C1 segment of cervical spinal cord (tissue), 14 donors: ENCODE measurements around the gene ZNF436.
"Not testable (repeated sequence)": the region's sequence is repeated elsewhere in the genome, so short reads cannot be mapped to it uniquely, and the experiment has no call there.

Source experiments
- DNase-seq, 14 donors: peaks; one replicate each; lab custom pipeline; 2025; lab: John Stamatoyannopoulos, UW

The ZNF436 gene

DNA sequence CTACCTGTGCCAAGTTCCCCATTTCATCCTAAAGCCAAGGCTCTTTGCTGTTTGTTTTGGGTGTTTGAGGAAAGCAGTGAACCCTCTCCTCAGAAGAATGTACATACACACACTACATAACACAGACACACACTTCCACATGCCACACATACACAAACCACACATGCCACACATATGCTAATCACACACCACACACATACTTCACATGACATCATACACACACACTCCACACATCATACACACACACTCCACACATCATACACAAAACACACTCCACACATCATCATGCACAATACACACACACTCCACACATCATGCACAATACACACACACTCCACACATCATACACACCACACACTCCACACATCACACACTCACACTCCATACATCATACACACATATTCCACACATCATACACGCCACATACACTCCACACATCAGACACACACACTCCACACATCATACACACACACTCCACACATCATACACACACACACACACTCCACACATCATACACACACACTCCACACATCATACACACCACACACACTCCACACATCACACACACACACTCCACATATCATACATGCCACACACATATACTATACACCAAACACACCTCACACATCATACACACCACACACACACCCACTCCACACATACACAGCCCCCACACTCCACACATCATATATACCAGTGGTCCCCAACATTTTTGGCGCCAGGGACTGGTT is 22.7 kb upstream of the ZNF436 start:
- DNase-seq = no peak

GRCh38 chr1:23389837-23390321 is 20.2 kb upstream of the ZNF436 start:
- DNase-seq = no peak

GRCh38 chr1:23387494-23387893 is 17.9 kb upstream of the ZNF436 start:
- DNase-seq = no peak

DNA sequence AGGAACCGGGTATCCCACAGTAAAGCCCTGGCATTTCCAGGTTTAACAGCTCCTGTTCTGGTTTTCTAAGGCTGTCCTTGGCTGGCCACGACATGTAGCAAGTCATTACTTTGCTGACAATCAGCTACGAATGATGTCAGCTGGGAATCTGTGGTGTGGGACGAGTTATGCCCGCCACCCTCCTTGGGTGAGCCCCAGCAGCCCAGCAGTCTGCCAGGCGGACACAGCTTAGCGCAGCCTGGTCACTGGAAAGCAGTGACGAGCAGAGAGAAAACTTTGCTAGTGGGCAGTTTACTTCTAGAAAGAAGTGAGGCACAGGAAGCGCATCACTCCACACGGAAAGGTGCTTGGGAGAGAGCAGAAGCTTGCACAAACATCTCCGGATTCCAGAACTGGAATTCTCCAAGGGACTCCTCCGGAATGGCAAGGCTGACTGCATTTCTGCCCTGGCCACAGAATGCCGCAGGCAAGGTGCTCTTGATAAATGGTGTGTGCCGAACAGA is 15.5 kb upstream of the ZNF436 start:
- no peak for DNase-seq

DNA sequence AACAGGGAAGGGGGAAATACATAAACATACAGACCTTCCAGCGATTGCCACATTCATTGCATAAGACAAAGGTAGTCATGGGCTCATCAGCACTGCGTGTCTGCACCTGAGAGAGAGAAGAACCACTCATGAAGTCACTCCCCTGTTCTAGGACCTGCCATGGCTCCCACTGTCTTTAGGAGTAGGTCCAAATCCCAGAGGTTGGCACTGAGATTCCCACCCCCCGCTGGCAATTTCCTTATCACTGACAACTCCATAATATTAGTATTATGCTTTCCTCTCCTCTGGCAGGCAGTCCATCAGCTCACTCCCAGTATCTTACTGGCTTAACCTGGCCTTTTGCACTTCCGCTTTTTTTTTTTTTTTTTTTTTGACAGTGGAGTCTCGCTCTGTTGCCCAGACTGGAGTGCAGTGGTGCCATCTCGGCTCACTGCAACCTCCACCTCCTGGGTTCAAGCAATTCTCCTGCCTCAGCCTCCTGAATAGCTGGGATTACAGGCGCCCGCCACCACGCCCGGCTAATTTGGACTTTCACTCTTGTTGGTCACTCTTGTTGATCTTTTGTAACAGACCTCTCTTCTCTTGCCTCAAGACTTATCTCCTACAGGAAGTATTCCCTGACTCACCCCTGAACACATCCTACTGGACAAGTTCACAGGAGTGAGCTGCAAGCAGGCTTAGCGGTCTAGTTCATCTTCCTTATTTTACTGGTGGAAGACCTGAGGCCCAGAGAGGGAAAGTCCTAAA is 14.8 kb upstream of the ZNF436 start:
- no peak for DNase-seq

- no peak for DNase-seq
These were observed 14.1 kb upstream of the ZNF436 start for GRCh38 chr1:23383577-23384311.

- DNase-seq = no peak
These were observed 11.7 kb upstream of the ZNF436 start for GRCh38 chr1:23381233-23381885.

DNA sequence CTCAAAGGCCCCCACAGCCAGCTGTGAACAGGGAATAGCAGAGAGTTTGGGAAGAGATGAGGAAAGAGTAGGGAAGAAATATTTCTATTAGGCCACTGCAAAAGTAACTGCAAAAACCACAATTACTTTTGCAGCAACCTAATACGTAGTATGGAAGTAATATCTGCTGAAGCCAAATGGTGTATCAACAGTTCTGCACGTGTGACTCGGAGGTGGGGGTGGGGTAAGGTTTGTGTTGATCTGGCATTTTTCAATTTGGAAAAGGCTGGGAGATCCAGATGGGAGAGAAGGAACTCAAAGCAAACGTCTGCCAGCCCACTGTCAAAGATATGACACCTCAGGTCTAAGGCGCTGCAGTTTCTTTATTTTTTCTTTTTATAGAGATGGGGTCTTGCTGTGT is 11.1 kb upstream of the ZNF436 start:
- no peak for DNase-seq

DNA sequence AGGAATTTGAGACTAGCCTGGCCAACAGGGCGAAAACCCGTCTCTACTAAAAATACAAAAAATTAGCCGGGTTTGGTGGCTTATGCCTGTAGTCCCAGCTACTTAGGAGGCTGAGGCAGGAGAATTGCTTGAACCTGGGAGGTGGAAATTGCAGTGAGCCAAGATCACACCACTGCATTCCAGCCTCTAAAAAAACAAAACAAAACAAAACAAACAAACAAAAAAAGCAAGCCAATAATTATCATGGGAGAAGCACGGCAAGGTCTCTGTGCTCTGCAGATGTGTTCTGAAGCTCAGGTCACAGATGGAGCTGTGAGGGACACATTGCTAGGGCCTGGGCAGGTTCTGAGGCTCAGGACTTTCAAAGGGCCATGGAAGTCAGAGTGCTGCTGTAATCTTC is 10.6 kb upstream of the ZNF436 start:
- DNase-seq = not testable (repeated sequence)

GRCh38 chr1:23376890-23377811 is 7.5 kb upstream of the ZNF436 start:
- DNase-seq = peak in 2 of 14 donors; percentile 11 to 65

GRCh38 chr1:23374079-23374735 is 4.6 kb upstream of the ZNF436 start:
- not testable (repeated sequence) for DNase-seq

GRCh38 chr1:23371987-23372880 is 2.6 kb upstream of the ZNF436 start:
- DNase-seq = peak in 1 of 14 donors; percentile 2

- peak in 1 of 14 donors; percentile 17 for DNase-seq
These were observed 1.3 kb upstream of the ZNF436 start for GRCh38 chr1:23370709-23371584.

GRCh38 chr1:23370330-23370708 is 683 bp upstream of the ZNF436 start:
- no peak for DNase-seq

DNA sequence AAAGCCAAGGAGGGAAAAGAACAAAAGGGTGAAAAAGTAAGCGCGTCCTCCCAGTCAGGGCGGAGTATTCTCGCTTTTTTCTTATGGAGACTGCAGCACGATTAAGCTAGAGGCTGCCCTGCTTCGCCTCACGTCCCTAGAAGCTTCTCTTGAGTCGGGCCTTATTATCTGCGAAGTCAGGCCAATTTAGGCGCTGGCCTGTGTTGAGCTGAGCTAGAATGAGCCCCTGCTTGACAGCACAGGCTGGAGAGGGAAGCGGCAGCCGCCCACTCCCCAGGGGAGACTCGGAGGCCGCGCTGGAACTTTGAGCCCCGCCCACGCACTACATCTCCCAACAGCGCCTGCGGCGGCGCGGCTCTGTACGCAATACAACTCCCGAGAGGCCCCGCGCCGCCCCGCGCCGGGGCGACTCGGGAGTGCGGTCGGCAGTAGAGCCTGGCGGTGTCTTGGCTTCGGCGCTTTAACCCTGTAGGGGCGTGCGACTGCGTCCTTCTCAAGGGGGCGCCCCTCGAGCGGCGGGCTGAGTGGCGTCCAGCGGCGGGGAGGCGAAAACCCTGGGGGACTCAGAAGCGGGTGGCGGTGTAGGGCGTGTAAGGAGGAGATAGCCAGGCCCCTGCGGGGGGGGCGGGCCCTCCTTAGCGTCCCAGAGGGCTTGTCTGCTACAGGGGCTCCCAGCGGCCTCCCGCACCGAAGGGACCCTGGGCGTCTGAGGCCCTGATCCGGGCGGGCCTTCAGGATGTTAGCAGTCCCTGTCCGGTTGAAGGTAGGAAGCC is 888 bp downstream of the ZNF436 start:
- DNase-seq = peak; percentile 32 to 95 (median 84)

DNA sequence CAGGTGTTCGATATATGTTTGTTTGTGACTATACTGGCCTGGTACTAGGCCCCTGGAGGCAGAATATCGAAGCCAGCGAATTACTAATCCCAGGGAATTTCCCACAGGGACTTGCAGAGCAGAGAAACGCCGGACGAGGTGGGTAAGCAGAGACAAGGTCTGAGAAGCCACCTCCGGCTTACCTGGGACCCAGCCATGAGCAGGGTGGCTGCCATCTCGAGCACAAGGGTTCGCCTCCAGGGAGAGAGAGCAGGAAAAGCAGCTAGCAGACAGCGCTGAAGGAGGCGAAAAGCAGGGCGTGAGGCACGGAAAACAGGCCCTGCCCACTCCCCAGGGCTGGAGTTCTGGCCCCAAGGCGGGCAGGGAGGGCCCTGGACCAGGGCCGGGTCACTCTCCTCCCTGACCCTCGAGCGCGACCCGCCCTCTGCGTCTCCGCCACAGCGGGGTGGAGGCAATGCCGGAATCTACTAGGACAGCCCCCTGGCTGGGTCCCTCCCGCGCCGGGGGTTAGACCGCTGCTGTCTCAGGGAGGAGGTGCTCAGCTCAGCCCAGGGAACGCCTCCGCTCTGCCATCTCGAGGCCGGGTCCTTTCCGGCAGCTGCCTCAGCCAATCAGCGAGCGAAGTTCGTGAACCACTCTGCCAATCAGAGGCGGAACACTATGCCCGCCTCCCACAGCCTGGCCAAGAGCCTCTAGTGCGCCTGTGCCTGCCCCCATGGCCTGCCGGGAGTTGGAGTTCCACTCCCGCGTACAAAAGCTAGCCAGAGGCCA is 1.7 kb downstream of the ZNF436 start:
- peak; percentile 76 to 99 (median 98) for DNase-seq
